OCI-LY3 (cell line): ENCODE data around the gene ARPC1B.

Experiments
- EZH2phosphoT487 ChIP-seq: fragments of 200-600 bp; shearing (Covaris generic); IDR thresholded peaks from 2 replicates; pipeline ENCODE4 v1.6.1; 2018; ENCODE audit warnings: antibody characterized with exemption, mixed run types, low read depth
- TF ChIP-seq, protein P1 (sequence below): fragments of 200-600, 300-600 bp; sonication (generic); IDR thresholded peaks from 2 replicates; pipeline ENCODE4 v1.5.1; 2014; ENCODE audit warnings: antibody characterized with exemption, low read length, low read depth

DNA sequence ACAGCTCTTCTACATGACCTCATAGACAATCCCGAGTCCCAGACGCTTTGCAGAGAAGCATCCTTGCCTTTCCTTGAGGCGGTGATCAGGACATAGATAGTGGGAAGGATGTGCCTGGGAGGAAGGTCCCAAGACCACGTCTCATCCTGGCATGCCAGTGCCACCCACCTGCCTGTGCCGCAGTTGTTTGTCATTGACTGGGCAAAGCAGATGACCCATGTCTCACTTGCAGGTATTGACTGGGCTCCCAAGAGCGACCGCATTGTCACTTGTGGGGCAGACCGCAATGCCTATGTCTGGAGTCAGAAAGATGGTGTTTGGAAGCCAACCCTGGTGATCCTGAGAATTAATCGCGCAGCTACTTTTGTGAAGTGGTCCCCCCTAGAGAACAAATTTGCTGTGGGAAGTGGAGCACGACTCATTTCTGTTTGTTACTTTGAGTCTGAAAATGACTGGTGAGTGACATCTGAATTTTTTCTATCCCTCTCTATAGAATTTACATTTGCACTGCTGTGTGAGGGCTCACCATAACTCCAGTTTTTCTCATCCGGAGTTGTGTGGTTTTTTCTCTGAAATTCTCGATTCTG is 30.4 kb upstream of the ARPC1B start:
- TF ChIP-seq, protein P1, sequence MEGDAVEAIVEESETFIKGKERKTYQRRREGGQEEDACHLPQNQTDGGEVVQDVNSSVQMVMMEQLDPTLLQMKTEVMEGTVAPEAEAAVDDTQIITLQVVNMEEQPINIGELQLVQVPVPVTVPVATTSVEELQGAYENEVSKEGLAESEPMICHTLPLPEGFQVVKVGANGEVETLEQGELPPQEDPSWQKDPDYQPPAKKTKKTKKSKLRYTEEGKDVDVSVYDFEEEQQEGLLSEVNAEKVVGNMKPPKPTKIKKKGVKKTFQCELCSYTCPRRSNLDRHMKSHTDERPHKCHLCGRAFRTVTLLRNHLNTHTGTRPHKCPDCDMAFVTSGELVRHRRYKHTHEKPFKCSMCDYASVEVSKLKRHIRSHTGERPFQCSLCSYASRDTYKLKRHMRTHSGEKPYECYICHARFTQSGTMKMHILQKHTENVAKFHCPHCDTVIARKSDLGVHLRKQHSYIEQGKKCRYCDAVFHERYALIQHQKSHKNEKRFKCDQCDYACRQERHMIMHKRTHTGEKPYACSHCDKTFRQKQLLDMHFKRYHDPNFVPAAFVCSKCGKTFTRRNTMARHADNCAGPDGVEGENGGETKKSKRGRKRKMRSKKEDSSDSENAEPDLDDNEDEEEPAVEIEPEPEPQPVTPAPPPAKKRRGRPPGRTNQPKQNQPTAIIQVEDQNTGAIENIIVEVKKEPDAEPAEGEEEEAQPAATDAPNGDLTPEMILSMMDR, result no peak
- TF ChIP-seq EZH2phosphoT487, result no peak
